HEK293T (cell line): ENCODE measurements around the gene HOXA11.

Experiments
- CTCF ChIA-PET: fragments of 350-600 bp; formaldehyde crosslinking; extraction: SDS; loops from one replicate; lab custom pipeline; 2021; ENCODE audit warnings: antibody characterized with exemption, inconsistent platforms; lab: Yijun Ruan, JAX
- POLR2A ChIA-PET: fragments of 350-600 bp; formaldehyde crosslinking; extraction: SDS; loops from one replicate; lab custom pipeline; 2020; ENCODE audit warnings: antibody characterized with exemption, inconsistent platforms; lab: Yijun Ruan, JAX
- DNase-seq: peaks from one replicate; pipeline ENCODE4 v3.0.0; 2012; ENCODE audit warnings: mixed read lengths; ENCODE audit errors: extremely low spot score
- ARNT ChIP-seq: fragments of 450-650 bp; IDR thresholded peaks from 2 replicates; pipeline ENCODE4 v1.6.1; 2017; ENCODE audit warnings: mild to moderate bottlenecking
- BHLHE40 ChIP-seq: fragments of 450-650 bp; IDR thresholded peaks from 2 replicates; pipeline ENCODE4 v1.6.1; 2016; ENCODE audit warnings: mild to moderate bottlenecking, moderate library complexity, borderline replicate concordance
- CTBP1 ChIP-seq: fragments of 450-650 bp; IDR thresholded peaks from 2 replicates; pipeline ENCODE4 v1.6.1; 2016; ENCODE audit warnings: borderline replicate concordance
- ELF4 ChIP-seq: fragments of 450-650 bp; IDR thresholded peaks from 2 replicates; pipeline ENCODE4 v1.6.1; 2017; ENCODE audit warnings: antibody characterized with exemption
- FOXA1 ChIP-seq: fragments of 450-650 bp; IDR thresholded peaks from 2 replicates; pipeline ENCODE4 v1.6.1; 2016; ENCODE audit warnings: mild to moderate bottlenecking
- FOXK2 ChIP-seq: fragments of 450-650 bp; IDR thresholded peaks from 2 replicates; pipeline ENCODE4 v1.6.1; 2016; ENCODE audit warnings: mild to moderate bottlenecking
- FOXM1 ChIP-seq: fragments of 450-650 bp; IDR thresholded peaks from 2 replicates; pipeline ENCODE4 v1.6.1; 2017; ENCODE audit warnings: mild to moderate bottlenecking, borderline replicate concordance
- HDGF ChIP-seq: fragments of 450-650 bp; IDR thresholded peaks from 2 replicates; pipeline ENCODE4 v1.6.1; 2017; ENCODE audit warnings: antibody characterized with exemption, borderline replicate concordance
- L3MBTL2 ChIP-seq: fragments of 450-650 bp; conservative IDR thresholded peaks from 2 replicates; pipeline ENCODE4 v1.6.1; 2016; ENCODE audit warnings: mild to moderate bottlenecking
- LEF1 ChIP-seq: fragments of 450-650 bp; IDR thresholded peaks from 2 replicates; pipeline ENCODE4 v1.6.1; 2017; ENCODE audit warnings: mild to moderate bottlenecking, borderline replicate concordance
- NFRKB ChIP-seq: fragments of 450-650 bp; IDR thresholded peaks from 2 replicates; pipeline ENCODE4 v1.6.1; 2016; ENCODE audit warnings: mild to moderate bottlenecking, moderate library complexity
- SP1 ChIP-seq: fragments of 450-650 bp; IDR thresholded peaks from 2 replicates; pipeline ENCODE4 v1.6.1; 2017
- SUZ12 ChIP-seq: fragments of 450-650 bp; IDR thresholded peaks from 2 replicates; pipeline ENCODE4 v1.6.1; 2016; ENCODE audit warnings: mild to moderate bottlenecking
- TARDBP ChIP-seq: fragments of 450-650 bp; IDR thresholded peaks from 2 replicates; pipeline ENCODE4 v1.6.1; 2016
- ZNF384 ChIP-seq: fragments of 450-650 bp; IDR thresholded peaks from 2 replicates; pipeline ENCODE4 v1.6.1; 2016
- TF ChIP-seq, protein P1 (sequence below): fragments of 450-650 bp; IDR thresholded peaks from 2 replicates; pipeline ENCODE4 v1.6.1; 2016

HOXA11 gene

DNA sequence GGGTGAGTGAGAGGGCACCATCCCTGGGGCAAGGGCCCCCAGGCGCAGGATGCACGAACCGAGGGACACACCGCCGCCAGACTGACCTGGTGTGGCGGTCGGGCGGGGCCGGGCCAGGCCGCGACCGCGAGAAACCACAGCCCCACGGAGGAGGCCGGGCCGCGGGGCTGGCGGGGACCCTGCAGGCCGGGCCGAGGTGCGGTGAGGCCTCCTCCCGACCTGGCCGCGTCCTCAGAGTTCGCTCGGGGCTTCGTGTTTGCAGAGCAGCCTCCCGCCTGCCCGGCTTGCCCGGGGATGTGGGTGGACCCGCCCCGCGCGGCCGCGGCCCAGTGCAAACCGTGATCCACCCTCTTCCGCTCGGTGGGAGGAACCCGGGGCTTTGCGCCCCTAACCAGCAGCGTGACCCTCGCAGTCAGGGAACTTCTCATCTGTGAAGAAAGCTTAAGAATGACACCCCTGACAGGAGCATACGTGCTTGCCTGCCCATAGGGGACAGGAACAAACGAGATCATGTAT is 35.5 kb upstream of the HOXA11 start:
- CTCF ChIA-PET: no interaction called here
- no peak for TF ChIP-seq ZNF384
- TF ChIP-seq BHLHE40: no peak
- TF ChIP-seq LEF1: no peak
- no peak for TF ChIP-seq HDGF
- no peak for TF ChIP-seq SUZ12
- TF ChIP-seq L3MBTL2: no peak
- DNase-seq: no peak
- POLR2A ChIA-PET: no interaction called here

DNA sequence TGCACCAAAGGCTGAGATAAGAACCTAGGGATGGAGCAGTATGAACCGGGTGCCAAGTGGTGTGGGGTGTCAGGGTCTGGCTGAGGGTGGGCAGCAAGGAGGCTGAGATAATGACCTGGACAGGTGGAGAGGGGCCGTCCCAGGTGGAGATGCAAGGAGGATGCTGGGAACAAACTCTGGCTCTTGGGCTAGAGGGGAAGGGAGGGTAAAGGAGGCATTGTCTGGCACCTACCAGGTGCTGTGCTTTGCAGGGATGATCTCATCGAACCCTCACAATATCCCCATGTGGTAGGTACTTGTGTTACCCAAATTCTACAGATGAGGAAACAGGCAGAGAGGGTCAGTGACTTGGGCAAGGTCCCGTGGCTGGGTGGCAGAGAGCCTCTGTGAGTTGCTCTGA is 34.8 kb upstream of the HOXA11 start:
- ChIA-PET CTCF (no interaction called here), POLR2A (no interaction called here)
- TF ChIP-seq CTBP1 (no peak), FOXK2 (no peak), ARNT (no peak), L3MBTL2 (no peak), BHLHE40 (no peak), HDGF (no peak), SUZ12 (no peak)
- TF ChIP-seq, protein P1, sequence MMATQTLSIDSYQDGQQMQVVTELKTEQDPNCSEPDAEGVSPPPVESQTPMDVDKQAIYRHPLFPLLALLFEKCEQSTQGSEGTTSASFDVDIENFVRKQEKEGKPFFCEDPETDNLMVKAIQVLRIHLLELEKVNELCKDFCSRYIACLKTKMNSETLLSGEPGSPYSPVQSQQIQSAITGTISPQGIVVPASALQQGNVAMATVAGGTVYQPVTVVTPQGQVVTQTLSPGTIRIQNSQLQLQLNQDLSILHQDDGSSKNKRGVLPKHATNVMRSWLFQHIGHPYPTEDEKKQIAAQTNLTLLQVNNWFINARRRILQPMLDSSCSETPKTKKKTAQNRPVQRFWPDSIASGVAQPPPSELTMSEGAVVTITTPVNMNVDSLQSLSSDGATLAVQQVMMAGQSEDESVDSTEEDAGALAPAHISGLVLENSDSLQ: no peak
- no peak for DNase-seq

DNA sequence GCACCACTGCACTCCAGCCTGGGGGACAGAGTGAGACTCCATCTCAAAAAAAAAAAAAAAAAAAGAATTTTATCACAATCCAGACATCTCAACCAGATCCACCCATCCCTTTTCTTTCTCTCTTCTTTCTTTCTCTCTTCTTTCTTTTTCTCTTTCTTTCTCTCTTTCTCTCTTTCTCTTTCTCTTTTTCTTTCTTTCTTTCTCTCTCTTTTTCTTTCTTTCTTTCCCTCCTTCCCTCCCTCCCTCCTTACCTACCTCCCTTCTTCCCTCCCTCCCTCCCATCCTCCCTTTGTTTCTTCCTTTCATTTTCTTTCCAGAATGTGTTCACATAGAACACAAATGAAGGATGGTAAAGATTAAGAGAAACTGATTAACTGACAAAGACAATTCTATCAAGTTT is 32.9 kb upstream of the HOXA11 start:
- CTCF ChIA-PET: interaction anchor here (0.8 kb wide), 1 partner anchor 8 kb away, joined by 6 read pairs; no protein-coding TSS in a partner anchor
- DNase-seq: no peak
- POLR2A ChIA-PET: interaction anchor here (1.3 kb wide), 1 partner anchor 18 kb away, joined by 4 read pairs; the partner anchor contains the start of gene HOXA13
- TF ChIP-seq TARDBP: no peak
- TF ChIP-seq LEF1: no peak
- no peak for TF ChIP-seq ARNT
- TF ChIP-seq FOXM1: no peak
- TF ChIP-seq CTBP1: no peak
- TF ChIP-seq SP1: no peak
- no peak for TF ChIP-seq FOXA1
- no peak for TF ChIP-seq ZNF384
- TF ChIP-seq, protein P1: no peak
- no peak for TF ChIP-seq ELF4
- TF ChIP-seq L3MBTL2: no peak
- no peak for TF ChIP-seq NFRKB
- no peak for TF ChIP-seq SUZ12
- no peak for TF ChIP-seq BHLHE40
- TF ChIP-seq FOXK2: no peak
- no peak for TF ChIP-seq HDGF

DNA sequence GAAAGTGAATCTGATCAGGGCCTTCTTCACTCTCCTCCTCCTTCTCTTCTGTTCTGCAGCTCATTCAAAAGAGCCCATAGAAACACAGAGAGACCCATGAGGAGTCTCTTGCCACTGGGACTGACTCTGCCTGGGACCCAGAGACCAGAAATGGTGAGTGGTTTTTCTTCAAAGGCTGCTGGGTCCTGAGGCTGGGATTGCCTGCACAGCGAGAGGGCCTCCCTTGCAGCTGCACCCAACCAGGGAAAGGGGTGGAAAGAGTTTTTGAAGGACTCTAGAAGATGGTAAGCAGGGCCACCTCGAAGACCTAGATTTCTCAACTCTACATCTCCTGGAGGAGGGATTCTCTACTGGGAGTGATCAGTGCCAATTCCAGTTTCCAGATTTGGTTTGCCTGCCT is 30.3 kb upstream of the HOXA11 start:
- DNase-seq: no peak
- CTCF ChIA-PET: no interaction called here
- POLR2A ChIA-PET: no interaction called here
- TF ChIP-seq ELF4: no peak
- no peak for TF ChIP-seq TARDBP
- no peak for TF ChIP-seq SP1
- TF ChIP-seq ARNT: no peak
- TF ChIP-seq FOXA1: no peak
- no peak for TF ChIP-seq SUZ12
- no peak for TF ChIP-seq FOXK2
- no peak for TF ChIP-seq ZNF384
- TF ChIP-seq FOXM1: no peak
- TF ChIP-seq BHLHE40: no peak
- TF ChIP-seq, protein P1: no peak

DNA sequence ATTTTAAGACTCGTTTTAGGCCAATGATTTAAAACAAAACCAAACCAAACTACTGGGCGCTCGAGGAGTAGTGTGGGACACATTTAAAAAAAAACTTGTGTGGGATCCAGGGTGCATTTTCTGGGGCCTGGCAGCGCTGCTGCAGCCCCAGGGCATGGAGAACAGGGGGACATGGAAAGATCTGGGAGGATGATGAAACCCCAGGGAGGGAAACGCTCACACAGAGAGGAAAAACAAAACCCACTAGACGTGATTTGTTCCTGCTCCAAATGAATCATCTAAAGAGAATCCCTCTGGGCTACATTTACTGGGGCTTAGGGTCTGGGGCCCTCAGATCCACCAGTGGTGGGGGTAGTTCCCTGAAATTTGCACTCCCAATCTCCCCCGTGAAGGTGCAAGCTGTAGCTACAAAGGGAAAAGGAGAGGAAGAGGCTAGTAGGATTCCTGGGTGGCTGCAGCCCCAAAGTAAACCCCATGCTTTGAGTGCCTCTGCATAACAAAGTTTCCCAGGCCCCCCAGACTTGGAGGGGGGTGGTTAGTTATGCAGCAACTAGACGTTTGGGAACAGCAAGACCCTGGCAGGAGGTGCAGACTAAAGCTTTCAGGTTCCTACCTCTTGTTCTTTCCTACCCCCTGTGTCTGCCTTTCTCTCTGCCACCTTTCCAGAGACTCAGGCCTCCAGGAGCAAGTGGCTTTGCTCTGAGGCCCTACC is 29.4 kb upstream of the HOXA11 start:
- TF ChIP-seq FOXM1: no peak
- no peak for TF ChIP-seq L3MBTL2
- TF ChIP-seq ZNF384: no peak
- no peak for TF ChIP-seq ELF4
- TF ChIP-seq NFRKB: no peak
- no peak for TF ChIP-seq HDGF
- TF ChIP-seq SP1: no peak
- TF ChIP-seq LEF1: no peak
- no peak for TF ChIP-seq BHLHE40
- TF ChIP-seq CTBP1: no peak
- no peak for TF ChIP-seq FOXK2
- TF ChIP-seq FOXA1: no peak
- no peak for TF ChIP-seq TARDBP
- TF ChIP-seq SUZ12: no peak
- TF ChIP-seq, protein P1: no peak
- DNase-seq: no peak
- ChIA-PET POLR2A (no interaction called here), CTCF (no interaction called here)
